ENCODE measurements around the gene AGPAT2.
A peak's percentile ranks its signal among the peaks of the same experiment; 100 is the strongest.

The AGPAT2 gene

GRCh38 chr9:136722093-136722968 lies 35.1 kb upstream of the AGPAT2 start:
- TF ChIP-seq POU6F1 (CRISPR knock-in tag; IDR thresholded peaks at IDR 0.05; ENCODE audit: borderline replicate concordance, low read depth) = no peak
- TF ChIP-seq ZFP30 (CRISPR knock-in tag; IDR thresholded peaks at IDR 0.05) = no peak
- no peak for TF ChIP-seq PATZ1 (CRISPR knock-in tag; IDR thresholded peaks at IDR 0.05; ENCODE audit: borderline replicate concordance)
- TF ChIP-seq TCF4 (CRISPR knock-in tag; IDR thresholded peaks at IDR 0.05; ENCODE audit: borderline replicate concordance) = no peak
- TF ChIP-seq SNAI2 (CRISPR knock-in tag; IDR thresholded peaks at IDR 0.05) = no peak
- TF ChIP-seq ISL1 (CRISPR knock-in tag; IDR thresholded peaks at IDR 0.05) = no peak
- no peak for TF ChIP-seq TOX (CRISPR knock-in tag; IDR thresholded peaks at IDR 0.05; ENCODE audit: borderline replicate concordance)
- TF ChIP-seq CSDC2 (CRISPR knock-in tag; IDR thresholded peaks at IDR 0.05) = no peak
- no peak for TF ChIP-seq ESRRG (CRISPR knock-in tag; IDR thresholded peaks at IDR 0.05)
- TF ChIP-seq ZNF565 (CRISPR knock-in tag; conservative IDR thresholded peaks at IDR 0.05; ENCODE audit: low read depth) = no peak
- no peak for TF ChIP-seq BACH2 (CRISPR knock-in tag; IDR thresholded peaks at IDR 0.05; ENCODE audit: borderline replicate concordance)
- TF ChIP-seq OSR1 (CRISPR knock-in tag; IDR thresholded peaks at IDR 0.05) = no peak
- TF ChIP-seq ZC3H10 (CRISPR knock-in tag; IDR thresholded peaks at IDR 0.05) = no peak
- no peak for TF ChIP-seq PPARA (CRISPR knock-in tag; IDR thresholded peaks at IDR 0.05; ENCODE audit: borderline replicate concordance)
- TF ChIP-seq TSHZ2 (CRISPR knock-in tag; IDR thresholded peaks at IDR 0.05) = no peak
- no peak for TF ChIP-seq ZNF70 (CRISPR knock-in tag; IDR thresholded peaks at IDR 0.05)
- TF ChIP-seq CSRNP3 (CRISPR knock-in tag; IDR thresholded peaks at IDR 0.05) = no peak
- peak; percentile 3 for ATAC-seq

- peak; percentile 34 for ATAC-seq
- TF ChIP-seq RARB (CRISPR knock-in tag; IDR thresholded peaks at IDR 0.05) (no peak), ZNF565 (CRISPR knock-in tag; conservative IDR thresholded peaks at IDR 0.05; ENCODE audit: low read depth) (no peak), TCF4 (CRISPR knock-in tag; IDR thresholded peaks at IDR 0.05; ENCODE audit: borderline replicate concordance) (no peak), PATZ1 (CRISPR knock-in tag; IDR thresholded peaks at IDR 0.05; ENCODE audit: borderline replicate concordance) (no peak), GLIS3 (CRISPR knock-in tag; IDR thresholded peaks at IDR 0.05) (no peak), ZNF8 (CRISPR knock-in tag; IDR thresholded peaks at IDR 0.05) (no peak), TOX (CRISPR knock-in tag; IDR thresholded peaks at IDR 0.05; ENCODE audit: borderline replicate concordance) (no peak), ZFP3 (CRISPR knock-in tag; IDR thresholded peaks at IDR 0.05) (no peak), CSDC2 (CRISPR knock-in tag; IDR thresholded peaks at IDR 0.05) (no peak), TSHZ2 (CRISPR knock-in tag; IDR thresholded peaks at IDR 0.05) (no peak), BACH2 (CRISPR knock-in tag; IDR thresholded peaks at IDR 0.05; ENCODE audit: borderline replicate concordance) (no peak), ZFP30 (CRISPR knock-in tag; IDR thresholded peaks at IDR 0.05) (no peak), CSRNP3 (CRISPR knock-in tag; IDR thresholded peaks at IDR 0.05) (no peak), ZNF70 (CRISPR knock-in tag; IDR thresholded peaks at IDR 0.05) (no peak)
Observed at GRCh38 chr9:136721339-136722092, 34.3 kb upstream of the AGPAT2 start.

All from SK-N-SH treated with all-trans-retinoic acid at 6 μM for 48 hours (cell line).